Kidney epithelial cell (primary cell): Measurements from ENCODE around the gene ZBTB7B. TPM values are rescaled to one million over a fixed set of nuclear protein-coding genes. Genes with fewer than 3 reads are reported as not detected.

ENCODE experiments used
- DNase-seq: peaks from one replicate; pipeline ENCODE4 v3.0.0-alpha.2; 2010; ENCODE audit warnings: low read depth
- H3K27me3 ChIP-seq: 2 replicates; pipeline ENCODE4 v1.6.0; 2011; ENCODE audit warnings: low read length; ENCODE audit not compliant: control insufficient read depth, insufficient read depth
- H3K36me3 ChIP-seq: 2 replicates; pipeline ENCODE4 v1.5.1; 2011; ENCODE audit warnings: low read length; ENCODE audit not compliant: control insufficient read depth, insufficient read depth
- H3K4me3 ChIP-seq: 2 replicates; pipeline ENCODE4 v1.5.1; 2011; ENCODE audit warnings: low read depth, mild to moderate bottlenecking, control low read depth, low read length
- CTCF ChIP-seq: IDR thresholded peaks from 2 replicates; pipeline ENCODE4 v1.5.1; 2011; ENCODE audit warnings: mild to moderate bottlenecking, moderate library complexity, low read length, control low read depth, inconsistent platforms; ENCODE audit not compliant: insufficient read depth, poor library complexity, severe bottlenecking
- total RNA-seq: library from RNA; depleted of rRNA; stranded (reverse); fragments of >200 nt; gene quantifications from 2 replicates; pipeline ENCODE4 v1.2.3, GENCODE V29; 2015

ZBTB7B gene
- total RNA-seq, 1 donor from 2014 or later = 28.0 TPM

- TF ChIP-seq CTCF = no peak
- Histone ChIP-seq H3K27me3 (no peaks in the 10 kb centered on the region), H3K36me3 (no peaks in the 10 kb centered on the region), H3K4me3 (no peak overlapping the region)
- DNase-seq = no peak
These were observed 21.7 kb downstream of the ZBTB7B start for GRCh38 chr1:155024315-155024714.

GRCh38 chr1:155026154-155026553 lies 23.6 kb downstream of the ZBTB7B start:
- H3K27me3 ChIP-seq = no peaks in the 10 kb centered on the region
- no peak for TF ChIP-seq CTCF
- no peak overlapping the region for H3K4me3 ChIP-seq
- H3K36me3 ChIP-seq = no peaks in the 10 kb centered on the region
- no peak for DNase-seq

- TF ChIP-seq CTCF = no peak
- Histone ChIP-seq H3K36me3 (no peaks in the 10 kb centered on the region), H3K27me3 (no peaks in the 10 kb centered on the region), H3K4me3 (no peak overlapping the region)
- no peak for DNase-seq
These were observed 24.0 kb downstream of the ZBTB7B start for GRCh38 chr1:155026588-155026987.

GRCh38 chr1:155029513-155030242 lies 27.1 kb downstream of the ZBTB7B start:
- Histone ChIP-seq H3K4me3 (no peak overlapping the region), H3K27me3 (no peaks in the 10 kb centered on the region), H3K36me3 (no peaks in the 10 kb centered on the region)
- DNase-seq = no peak
- no peak for TF ChIP-seq CTCF

DNA sequence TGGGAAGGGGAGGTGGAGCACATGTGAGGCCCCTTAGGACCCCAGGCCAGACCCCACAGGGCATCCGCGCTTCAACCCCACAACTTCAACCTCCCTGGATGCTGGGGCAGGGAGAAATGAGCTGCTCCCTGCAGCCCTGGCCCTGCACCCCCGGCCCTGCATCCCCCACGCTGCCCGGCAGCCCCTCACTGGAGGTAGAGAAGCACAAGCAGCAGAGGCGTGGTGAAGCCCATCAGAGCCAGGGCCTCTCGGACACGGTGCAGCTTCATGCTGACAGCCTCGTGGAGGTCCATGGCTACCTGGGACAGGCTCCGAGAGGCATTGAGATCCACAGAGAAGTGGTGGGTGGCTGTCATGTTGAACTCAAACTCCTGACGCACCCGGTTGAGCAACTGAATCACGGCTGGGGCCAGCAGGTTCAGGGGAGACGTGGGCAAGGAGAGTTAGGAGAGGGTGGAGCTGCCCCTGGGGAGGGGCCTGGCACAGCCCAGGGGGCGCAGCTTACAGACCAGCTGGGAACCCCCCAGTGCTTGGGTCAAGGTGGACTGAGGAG lies 27.7 kb downstream of the ZBTB7B start:
- TF ChIP-seq CTCF = no peak
- Histone ChIP-seq H3K36me3 (no peaks in the 10 kb centered on the region), H3K27me3 (no peaks in the 10 kb centered on the region), H3K4me3 (no peak overlapping the region)
- DNase-seq = no peak

DNA sequence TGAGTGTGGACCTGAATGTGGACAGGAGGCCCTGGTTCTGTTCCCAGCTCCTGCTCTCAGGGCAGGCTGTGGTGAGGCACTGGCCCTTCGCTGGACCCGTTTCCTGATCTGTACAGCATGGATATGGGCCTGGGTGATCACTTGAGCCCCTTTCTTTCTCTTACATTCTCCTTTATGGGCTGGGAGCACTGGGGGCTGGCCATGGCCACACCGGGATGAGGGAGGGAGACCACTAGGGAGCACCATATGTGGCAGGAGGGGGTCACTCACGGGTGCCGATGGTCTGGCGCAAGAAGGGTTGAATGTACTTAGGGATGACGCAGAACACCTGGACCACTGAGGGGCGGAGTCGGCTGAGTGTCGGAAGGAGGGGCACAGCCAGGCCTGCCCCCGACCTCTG lies 28.3 kb downstream of the ZBTB7B start:
- no peak for DNase-seq
- no peak for TF ChIP-seq CTCF
- H3K4me3 ChIP-seq = no peak overlapping the region
- H3K27me3 ChIP-seq = no peaks in the 10 kb centered on the region
- no peaks in the 10 kb centered on the region for H3K36me3 ChIP-seq
